Measurements from ENCODE around the gene CTRB2.
"Not testable (repeated sequence)": the region's sequence is repeated elsewhere in the genome, so short reads cannot be mapped to it uniquely, and the experiment has no call there.

Gene CTRB2

DNA sequence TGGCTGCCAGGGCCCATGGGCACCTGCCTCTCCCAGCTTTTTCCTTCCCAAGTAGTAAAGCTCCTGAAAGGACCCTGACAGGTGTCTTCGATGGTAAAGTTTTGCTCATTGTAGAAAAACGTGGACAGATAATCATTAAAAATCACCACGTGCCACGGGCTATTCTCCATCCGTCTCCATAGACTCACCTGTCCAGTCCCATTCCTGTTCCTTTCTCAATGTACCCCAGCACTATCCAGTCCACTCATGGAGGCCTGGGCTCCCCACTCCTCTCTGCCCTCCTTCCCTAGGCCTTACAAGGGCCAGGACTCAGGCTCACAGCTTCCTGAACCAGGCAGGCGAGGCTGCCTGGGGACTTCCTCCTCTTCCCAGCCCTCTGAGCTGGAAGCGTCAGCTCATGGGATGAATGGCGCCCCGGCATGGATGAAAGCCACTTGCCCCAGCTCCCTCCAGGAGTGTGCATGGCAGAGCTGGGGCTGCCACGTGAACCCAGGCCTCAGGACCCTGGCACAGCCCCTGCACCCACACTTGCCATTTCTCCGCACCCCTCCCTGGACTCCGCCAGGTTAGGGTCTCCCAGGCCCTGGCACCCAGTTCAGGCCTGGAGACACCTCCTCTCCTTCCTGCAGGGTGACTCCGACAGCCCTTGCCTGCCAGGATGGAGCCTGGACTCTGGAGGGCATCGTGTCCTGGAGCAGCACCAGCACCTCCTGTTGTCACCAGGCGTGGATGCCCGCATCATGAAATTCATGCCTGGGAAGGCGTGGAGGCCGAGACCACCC is 20.6 kb upstream of the CTRB2 start:
- no peak for DNase-seq (ENCODE audit: low read depth, low spot score)

DNA sequence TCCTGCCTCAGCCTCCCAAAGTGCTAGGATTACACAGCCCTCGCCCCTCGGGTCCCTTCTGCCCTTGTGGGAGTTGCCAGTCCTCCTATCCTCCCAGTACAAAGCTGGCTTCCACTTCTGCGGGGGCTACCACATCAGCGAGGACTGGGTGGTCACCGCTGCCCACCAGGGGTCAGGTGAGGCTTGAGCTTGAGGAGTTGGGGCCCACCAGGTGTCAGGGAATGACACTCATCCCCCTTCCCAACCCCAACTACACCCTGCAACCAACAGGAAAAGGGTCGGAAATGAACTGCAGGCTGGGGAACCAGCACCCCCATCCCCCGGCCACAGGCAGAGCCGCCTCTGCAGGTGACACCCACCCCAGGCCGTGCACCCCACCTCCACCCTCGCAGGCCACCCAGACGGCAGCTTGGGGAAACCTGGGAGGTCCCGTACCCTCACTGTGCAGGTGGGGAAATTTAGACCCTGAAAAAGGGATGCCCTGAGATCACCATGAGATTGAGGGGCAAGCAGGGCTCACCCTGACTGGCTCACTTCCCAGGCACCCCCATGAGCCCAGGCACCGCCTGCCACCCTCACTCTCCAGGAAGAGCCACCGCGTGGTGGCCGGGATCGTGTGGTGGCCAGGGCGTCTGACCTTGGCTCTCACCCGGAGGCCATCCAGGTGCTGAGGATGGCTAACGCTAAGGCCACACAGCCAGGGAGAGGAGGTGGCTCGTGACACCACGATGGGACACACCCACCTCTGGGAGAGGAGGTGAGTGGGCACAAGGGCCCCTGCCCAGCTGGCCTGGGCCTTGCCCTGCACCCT is 19.8 kb upstream of the CTRB2 start:
- no peak for DNase-seq (ENCODE audit: low read depth, low spot score)

GRCh38 chr16:75225678-75226515 is 18.9 kb upstream of the CTRB2 start:
- no peak for DNase-seq (ENCODE audit: low read depth, low spot score)

DNA sequence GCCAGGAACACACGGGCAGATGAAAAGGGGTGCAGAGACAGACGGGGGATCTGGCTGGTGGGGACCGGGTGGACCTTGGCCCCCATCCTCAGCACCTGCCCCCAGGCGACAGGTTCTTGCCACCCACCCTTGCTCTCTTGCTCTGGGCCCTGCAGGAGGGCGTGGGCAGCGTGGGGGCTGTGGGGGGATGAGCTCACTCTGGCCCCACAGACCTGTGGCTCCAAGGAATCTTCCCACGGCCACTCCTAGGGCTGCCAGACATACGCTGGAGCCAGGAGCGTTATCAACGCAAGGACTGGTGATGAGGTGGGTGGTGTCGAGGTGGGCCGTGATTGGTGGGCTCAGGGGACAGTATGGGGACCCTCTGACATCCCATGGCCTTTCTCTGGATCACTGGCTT is 18.1 kb upstream of the CTRB2 start:
- no peak for DNase-seq (ENCODE audit: low read depth, low spot score)

- DNase-seq (ENCODE audit: low read depth, low spot score) = no peak
Observed at GRCh38 chr16:75224306-75225082, 17.5 kb upstream of the CTRB2 start.

GRCh38 chr16:75223129-75223528 is 16.2 kb upstream of the CTRB2 start:
- not testable (repeated sequence) for DNase-seq (ENCODE audit: low read depth, low spot score)

DNA sequence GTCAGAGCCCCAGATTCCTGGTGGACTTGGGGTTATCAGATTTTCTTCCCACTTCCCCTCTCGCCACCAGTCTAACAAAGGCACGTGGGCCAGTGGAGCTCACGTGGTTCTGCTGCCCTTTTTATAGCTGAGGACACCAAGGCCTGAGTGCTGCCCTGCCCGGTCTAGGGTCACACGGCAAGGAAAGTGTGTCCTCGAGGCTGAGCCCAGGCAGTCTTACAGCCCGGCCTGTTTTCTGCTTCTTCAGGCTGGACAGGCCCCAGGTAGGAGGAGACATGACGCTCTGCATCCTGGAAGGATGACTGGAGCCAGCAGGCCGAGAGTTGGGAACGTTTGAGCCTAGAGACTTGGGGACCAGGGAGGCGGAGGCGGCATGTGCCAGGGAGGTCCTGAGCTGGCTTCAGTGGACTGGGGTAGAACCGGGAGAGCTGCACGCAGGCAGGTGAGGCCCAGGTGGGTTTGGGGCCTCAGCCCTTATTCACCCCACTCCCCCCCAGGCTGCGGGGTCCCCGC is 15.4 kb upstream of the CTRB2 start:
- no peak for DNase-seq (ENCODE audit: low read depth, low spot score)

DNA sequence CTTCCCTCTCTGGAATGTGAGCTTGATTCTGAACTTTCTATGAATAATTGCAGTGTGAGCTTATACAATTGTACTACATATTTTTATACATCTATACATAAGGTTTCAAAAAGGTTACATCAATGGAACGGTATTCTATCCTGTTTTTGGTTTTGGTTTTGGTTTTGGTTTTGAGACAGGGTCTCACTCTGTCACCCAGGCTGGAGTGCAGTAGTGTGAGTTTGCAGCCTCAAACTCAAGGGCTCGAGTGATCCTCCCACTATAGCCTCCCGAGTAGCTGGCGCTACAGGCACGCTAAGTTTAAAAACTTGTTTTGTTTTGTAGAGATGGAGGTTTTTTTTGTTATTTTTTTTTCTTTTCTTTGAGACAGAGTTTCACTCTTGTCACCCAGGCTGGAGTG is 12.9 kb upstream of the CTRB2 start:
- no peak for DNase-seq (ENCODE audit: low read depth, low spot score)

DNA sequence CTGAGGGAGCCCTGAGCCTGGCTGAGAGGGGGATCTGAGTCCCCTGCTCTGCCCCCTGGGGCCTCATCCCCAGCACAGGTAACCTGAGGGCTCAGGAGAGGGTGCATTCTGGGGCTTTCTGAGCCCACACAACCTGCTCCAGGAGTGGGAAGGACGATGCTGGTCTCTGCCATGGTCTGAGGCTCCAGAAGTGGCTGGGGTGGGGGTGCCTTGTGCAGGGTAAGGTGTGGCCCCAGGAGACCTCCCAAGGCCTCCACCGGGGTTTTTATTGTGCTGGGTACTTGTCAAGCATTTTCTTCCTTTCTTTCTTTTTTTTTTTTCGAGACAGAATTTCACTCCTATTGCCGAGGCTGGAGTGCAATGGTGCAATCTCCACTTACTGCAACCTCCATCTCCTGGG is 12.1 kb upstream of the CTRB2 start:
- no peak for DNase-seq (ENCODE audit: low read depth, low spot score)

DNA sequence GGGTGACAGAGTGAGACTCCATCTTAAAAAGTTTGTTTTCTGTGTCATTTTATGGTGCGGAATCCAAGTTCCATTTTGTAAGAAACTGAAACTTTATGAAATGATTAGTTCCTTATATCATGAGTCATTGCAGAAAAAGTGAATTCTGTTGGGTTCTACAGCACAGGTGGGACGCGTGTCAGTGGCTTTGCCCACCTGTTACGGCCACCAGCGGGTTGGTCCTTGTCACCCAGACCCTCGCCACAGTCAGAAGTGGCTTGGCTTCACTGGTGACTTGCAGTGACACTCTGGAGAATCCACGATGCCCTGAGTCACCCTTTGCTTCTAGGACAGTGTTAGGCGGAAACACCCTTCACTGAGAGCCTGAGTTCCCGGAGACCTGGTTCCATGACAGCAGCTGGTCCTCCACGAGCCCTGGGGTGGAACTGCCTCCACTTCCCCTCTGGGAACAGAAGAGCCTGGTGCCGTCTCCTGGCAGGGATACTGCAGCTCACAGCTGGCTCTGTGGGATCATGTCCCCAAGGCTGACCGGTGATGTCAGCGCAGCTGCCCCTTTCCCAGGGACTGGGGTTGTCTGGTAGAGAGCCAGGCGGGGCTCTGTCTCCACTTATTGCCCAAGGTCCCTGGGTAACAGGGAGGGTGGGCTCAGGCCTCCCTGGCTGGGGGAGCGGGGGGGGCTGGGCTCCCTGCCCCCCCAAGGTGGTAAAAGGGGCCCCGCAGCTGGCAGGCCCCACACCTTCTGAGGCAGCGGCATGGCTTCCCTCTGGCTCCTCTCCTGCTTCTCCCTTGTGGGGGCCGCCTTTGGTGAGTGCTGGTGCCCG is 11.5 kb upstream of the CTRB2 start, which contains the start of gene CTRB1:
Gene CTRB1 (plus strand): TSS at position 733 of the 821 bp plus-strand sequence. CDS start 20 bp downstream, at position 753.
- DNase-seq (ENCODE audit: low read depth, low spot score) = no peak

DNA sequence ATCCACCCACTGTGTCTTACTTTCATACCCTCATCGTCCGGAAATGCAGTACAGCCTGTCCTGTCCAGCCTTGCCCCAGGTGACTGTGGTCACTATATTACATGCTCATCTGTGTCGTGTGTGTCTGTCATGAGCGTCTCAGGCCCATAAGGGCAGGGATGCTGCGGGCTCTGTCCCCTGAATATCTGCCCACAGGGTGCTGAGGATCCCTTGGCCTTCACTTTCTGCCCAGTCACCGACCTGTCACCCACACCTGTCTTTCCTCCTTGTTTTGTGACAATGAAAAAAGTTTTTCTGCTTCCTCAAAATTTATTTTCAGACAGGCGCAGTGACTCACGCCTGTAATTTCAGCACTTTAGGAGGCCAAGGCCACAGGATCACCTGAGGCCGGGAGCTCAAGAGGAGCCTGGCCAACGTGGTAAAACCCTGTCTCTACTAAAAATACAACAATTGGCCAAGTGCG is 10.5 kb upstream of the CTRB2 start:
- DNase-seq (ENCODE audit: low read depth, low spot score) = no peak

DNA sequence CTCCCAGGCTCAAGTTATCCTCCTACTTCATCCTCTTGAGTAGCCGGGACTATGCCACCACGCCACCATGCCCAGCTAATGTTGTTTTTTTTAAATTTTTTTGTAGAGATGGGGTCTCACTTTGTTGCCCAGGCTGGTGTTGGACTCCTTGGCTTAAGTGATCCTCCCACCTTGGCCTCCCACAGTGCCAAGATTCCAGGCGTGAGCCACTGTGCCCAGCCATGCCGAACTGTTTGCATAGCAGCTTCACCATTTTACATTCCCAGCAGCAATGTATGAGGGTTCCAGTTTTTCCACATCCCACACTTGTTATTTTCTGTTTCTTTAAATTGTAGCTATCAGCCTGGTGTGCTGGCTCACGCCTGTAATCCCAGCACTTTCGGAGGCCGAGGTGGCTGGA is 9.6 kb upstream of the CTRB2 start:
- no peak for DNase-seq (ENCODE audit: low read depth, low spot score)

- DNase-seq (ENCODE audit: low read depth, low spot score) = no peak
Observed at GRCh38 chr16:75216127-75216526, 9.2 kb upstream of the CTRB2 start.

- not testable (repeated sequence) for DNase-seq (ENCODE audit: low read depth, low spot score)
Observed at GRCh38 chr16:75211286-75211685, 4.3 kb upstream of the CTRB2 start.

DNA sequence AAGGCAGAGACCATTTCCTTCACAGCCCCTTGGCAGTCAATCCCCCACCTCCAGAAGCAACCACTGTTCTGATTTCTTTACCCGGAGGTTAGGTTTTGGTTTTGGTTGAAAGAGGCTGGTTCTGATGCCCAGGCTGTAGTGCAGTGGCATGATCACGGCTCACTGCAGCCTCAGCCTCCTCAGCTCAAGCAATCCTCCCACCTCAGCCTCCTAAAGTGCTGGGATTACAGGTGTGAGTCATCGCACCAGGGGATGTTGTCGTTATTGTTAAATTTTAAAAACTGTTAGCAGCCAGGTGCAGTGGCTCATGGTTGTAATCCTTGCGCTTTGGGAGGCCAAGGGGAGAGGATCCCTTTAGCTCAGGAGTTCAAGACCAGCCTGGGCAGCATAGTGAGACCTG is 3.0 kb upstream of the CTRB2 start:
- no peak for DNase-seq (ENCODE audit: low read depth, low spot score)

DNA sequence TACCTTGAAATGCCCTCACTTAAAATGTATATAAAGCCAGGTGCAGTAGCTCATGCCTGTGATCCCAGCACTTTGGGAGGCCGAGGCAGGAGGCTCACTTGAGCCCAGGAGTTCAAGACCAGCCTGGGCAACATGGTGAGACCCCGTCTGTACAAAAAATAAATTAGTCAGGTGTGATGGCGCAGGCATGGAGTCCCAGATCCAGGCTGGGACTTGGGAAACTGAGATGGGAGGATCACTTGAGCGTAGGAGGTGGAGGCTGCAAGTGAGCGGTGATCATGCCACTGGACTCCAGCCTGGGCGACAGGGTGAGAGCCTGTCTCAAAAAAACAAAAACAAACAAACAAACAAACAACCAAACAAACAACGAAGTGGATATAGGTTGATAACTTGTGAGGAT is 2.6 kb upstream of the CTRB2 start:
- DNase-seq (ENCODE audit: low read depth, low spot score) = not testable (repeated sequence)

DNA sequence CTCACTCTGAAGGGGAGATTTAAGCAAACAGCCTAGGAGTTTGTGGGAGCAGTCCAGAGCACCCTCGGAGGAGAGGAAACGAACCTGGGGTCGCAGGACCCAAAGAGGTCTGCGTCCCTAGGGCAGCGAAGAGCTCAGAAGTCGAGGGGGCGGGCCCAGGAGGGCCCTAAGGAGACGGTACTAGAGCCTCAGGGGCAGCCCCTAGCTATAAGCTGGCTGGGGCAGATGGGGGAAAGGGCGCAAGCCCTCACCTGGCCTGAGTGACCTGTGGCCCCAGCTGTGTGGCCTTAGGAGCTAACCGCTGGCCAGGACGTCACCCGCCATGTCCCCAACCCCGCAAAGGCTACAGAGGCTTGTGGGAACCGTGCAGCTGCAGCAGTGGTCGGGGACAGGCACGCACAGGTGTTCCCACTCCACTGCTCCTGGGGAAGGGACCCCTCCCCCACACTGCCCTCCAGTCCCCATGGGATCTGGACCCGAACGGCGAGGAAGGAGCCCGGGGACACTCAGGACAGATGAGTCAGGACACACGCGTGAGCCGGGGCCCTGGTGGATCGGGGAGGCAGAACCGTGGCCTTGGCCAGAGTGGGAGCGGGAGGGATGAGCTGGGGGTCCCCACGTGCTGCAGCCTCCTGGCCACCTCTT is 2.0 kb upstream of the CTRB2 start:
- no peak for DNase-seq (ENCODE audit: low read depth, low spot score)

DNA sequence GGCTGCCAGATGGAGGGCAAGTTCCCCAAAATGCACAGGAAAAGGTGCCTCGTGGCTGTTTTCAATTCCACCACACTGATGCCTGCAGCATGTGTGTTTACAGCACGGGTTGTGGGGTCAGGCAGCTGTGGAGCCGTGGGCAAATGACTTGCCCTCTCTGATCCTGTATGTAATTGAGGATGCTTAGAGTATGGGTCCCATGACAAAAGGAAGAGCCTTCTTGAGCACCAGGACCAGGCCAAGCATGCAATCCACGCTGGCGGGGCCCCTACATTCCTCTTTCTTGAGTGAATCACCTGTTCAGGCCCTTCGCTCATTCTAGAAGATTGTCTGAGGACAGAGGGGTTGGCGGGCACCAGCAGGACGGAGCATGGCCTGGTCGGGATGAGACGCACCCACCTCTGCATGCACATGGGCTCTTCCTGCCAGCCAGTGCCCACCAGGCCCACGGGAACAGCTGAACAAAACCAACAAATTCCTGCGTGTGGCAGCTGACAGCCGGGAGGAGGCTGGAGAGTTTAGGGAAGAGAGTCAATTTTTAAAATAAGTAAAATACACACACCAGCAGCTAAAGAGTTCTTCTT is 1.4 kb upstream of the CTRB2 start:
- DNase-seq (ENCODE audit: low read depth, low spot score) = no peak

- DNase-seq (ENCODE audit: low read depth, low spot score) = no peak
Observed at GRCh38 chr16:75207831-75208230, 870 bp upstream of the CTRB2 start.
